ENCODE data around the gene NPS. TPM values are rescaled to one million over a fixed set of nuclear protein-coding genes. Genes with fewer than 3 reads are reported as not detected.
A peak's percentile ranks its signal among the peaks of the same experiment; 100 is the strongest.

The NPS gene
- total RNA-seq, 2 donors from 2014 or later = not detected

- DNase-seq (ENCODE audit: low spot score) = no peak
- Histone ChIP-seq H3K4me3 (no peak overlapping the region), H3K4me1 (peaks cover 0 to 6% of the 10 kb centered on the region in 2 donors), H3K27ac (no peak overlapping the region), H3K27me3 (no peaks in the 10 kb centered on the region), H3K9me3 (peaks cover 0 to 2% of the 10 kb centered on the region in 2 donors), H3K36me3 (no peaks in the 10 kb centered on the region)
- TF ChIP-seq, protein P1, sequence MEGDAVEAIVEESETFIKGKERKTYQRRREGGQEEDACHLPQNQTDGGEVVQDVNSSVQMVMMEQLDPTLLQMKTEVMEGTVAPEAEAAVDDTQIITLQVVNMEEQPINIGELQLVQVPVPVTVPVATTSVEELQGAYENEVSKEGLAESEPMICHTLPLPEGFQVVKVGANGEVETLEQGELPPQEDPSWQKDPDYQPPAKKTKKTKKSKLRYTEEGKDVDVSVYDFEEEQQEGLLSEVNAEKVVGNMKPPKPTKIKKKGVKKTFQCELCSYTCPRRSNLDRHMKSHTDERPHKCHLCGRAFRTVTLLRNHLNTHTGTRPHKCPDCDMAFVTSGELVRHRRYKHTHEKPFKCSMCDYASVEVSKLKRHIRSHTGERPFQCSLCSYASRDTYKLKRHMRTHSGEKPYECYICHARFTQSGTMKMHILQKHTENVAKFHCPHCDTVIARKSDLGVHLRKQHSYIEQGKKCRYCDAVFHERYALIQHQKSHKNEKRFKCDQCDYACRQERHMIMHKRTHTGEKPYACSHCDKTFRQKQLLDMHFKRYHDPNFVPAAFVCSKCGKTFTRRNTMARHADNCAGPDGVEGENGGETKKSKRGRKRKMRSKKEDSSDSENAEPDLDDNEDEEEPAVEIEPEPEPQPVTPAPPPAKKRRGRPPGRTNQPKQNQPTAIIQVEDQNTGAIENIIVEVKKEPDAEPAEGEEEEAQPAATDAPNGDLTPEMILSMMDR (IDR thresholded peaks at IDR 0.05) = no peak
Observed at GRCh38 chr10:127524908-127525665, 24.0 kb upstream of the NPS start.

GRCh38 chr10:127525686-127526085 is 23.4 kb upstream of the NPS start:
- no peak for DNase-seq (ENCODE audit: low spot score)
- no peak overlapping the region for H3K4me3 ChIP-seq
- H3K36me3 ChIP-seq = no peaks in the 10 kb centered on the region
- peaks cover 0 to 6% of the 10 kb centered on the region in 2 donors for H3K4me1 ChIP-seq
- H3K27ac ChIP-seq = no peak overlapping the region
- no peaks in the 10 kb centered on the region for H3K9me3 ChIP-seq
- TF ChIP-seq, protein P1 (IDR thresholded peaks at IDR 0.05) = no peak
- no peaks in the 10 kb centered on the region for H3K27me3 ChIP-seq

DNA sequence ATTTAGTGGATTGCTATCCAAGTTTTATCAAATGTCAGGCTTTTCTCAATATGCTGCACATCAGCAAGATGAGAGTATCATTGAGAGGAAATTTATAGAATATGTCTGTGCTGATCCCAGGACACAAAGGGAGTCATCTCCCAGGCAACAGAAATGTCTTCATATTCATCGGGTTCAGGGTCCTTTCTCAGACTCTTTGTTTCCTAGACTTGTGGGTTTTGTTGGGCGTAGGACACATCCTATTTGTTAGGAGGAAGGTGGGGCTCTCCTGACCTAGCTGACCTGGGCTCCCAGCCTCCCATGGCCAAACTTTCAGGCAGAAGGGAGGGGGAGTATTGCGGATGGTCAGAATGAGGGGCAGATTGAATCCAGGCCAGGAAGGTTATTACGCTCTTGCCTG is 22.9 kb upstream of the NPS start:
- H3K27ac ChIP-seq = no peak overlapping the region
- H3K9me3 ChIP-seq = no peaks in the 10 kb centered on the region
- no peak for DNase-seq (ENCODE audit: low spot score)
- H3K27me3 ChIP-seq = no peaks in the 10 kb centered on the region
- H3K4me3 ChIP-seq = no peak overlapping the region
- H3K4me1 ChIP-seq = peaks cover 0 to 6% of the 10 kb centered on the region in 2 donors
- TF ChIP-seq, protein P1 (IDR thresholded peaks at IDR 0.05) = no peak
- H3K36me3 ChIP-seq = no peaks in the 10 kb centered on the region

GRCh38 chr10:127527320-127527719 is 21.8 kb upstream of the NPS start:
- no peaks in the 10 kb centered on the region for H3K27me3 ChIP-seq
- H3K9me3 ChIP-seq = no peaks in the 10 kb centered on the region
- DNase-seq (ENCODE audit: low spot score) = no peak
- H3K4me1 ChIP-seq = peaks cover 0 to 6% of the 10 kb centered on the region in 2 donors
- H3K27ac ChIP-seq = no peak overlapping the region
- no peaks in the 10 kb centered on the region for H3K36me3 ChIP-seq
- TF ChIP-seq, protein P1 (IDR thresholded peaks at IDR 0.05) = no peak
- H3K4me3 ChIP-seq = no peak overlapping the region

GRCh38 chr10:127527891-127528290 is 21.2 kb upstream of the NPS start:
- H3K4me1 ChIP-seq = peaks cover 0 to 6% of the 10 kb centered on the region in 2 donors
- H3K27me3 ChIP-seq = no peaks in the 10 kb centered on the region
- no peaks in the 10 kb centered on the region for H3K36me3 ChIP-seq
- H3K27ac ChIP-seq = no peak overlapping the region
- no peak overlapping the region for H3K4me3 ChIP-seq
- no peaks in the 10 kb centered on the region for H3K9me3 ChIP-seq
- peak; percentile 59 for DNase-seq (ENCODE audit: low spot score)
- TF ChIP-seq, protein P1 (IDR thresholded peaks at IDR 0.05) = no peak

DNA sequence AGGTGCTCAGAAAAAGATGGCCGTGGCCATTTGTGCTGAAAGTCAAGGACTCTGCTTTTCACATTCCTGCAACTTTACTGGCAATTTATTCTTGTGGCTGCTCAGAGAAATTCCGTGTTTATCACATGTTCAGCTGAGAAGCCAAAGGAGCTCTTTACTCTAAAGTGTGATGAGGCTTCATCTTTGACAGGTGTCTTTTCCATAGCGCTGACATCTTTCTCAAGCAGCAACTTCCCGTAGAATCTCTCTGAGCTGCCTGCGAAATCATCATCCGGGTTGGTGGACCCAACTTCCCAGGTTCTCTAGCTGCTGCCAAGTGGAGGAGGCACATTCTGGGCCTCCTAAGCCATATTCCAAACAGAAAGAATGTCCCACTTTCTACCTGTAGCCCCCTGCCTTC is 16.9 kb upstream of the NPS start:
- TF ChIP-seq, protein P1 (IDR thresholded peaks at IDR 0.05) = no peak
- H3K27me3 ChIP-seq = no peaks in the 10 kb centered on the region
- H3K27ac ChIP-seq = no peak overlapping the region
- no peaks in the 10 kb centered on the region for H3K36me3 ChIP-seq
- H3K9me3 ChIP-seq = no peaks in the 10 kb centered on the region
- no peak overlapping the region for H3K4me3 ChIP-seq
- H3K4me1 ChIP-seq = peaks cover 0 to 6% of the 10 kb centered on the region in 2 donors
- no peak for DNase-seq (ENCODE audit: low spot score)
